ENCODE results near the gene TUB. TPM values are rescaled to one million over a fixed set of nuclear protein-coding genes. Genes with fewer than 3 reads are reported as not detected.

Gene TUB
- polyA plus RNA-seq, 3 donors, result not detected

DNA sequence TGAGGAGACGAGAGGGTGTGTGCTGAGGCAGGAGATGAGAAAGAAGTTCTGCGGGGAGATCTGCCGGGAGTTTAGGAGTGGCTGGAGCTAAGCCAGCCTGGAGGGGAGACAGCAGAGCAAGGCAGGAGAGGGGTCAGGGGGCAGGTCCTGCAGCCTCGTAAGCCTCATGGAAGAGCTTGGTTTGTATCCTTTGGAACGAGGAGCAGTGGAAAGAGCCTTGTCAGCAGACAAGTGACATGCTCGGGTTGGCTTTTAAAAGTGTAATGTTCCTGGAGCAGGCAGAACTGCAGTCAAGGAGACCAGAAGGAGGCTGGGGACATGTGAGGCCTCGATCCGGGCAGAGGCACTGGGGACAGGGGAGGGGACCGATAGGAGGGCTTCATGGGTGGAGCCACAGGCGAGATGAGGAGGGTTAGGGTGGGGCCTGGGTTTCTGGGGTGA lies 21.4 kb upstream of the TUB start:
- H2AFZ ChIP-seq (ENCODE audit: insufficient read depth, low read depth, low read length, poor library complexity, severe bottlenecking), result no peak overlapping the region
- H3K4me3 ChIP-seq (replicated peaks in 1 of 3; ENCODE audit: low read depth in 2 of 3, low read length in 3 of 3), result no peak overlapping the region
- H3K27me3 Mint-ChIP-seq (ENCODE audit: low read depth in 3 of 3), result peaks cover 0 to 4% (median 0%) of the 10 kb centered on the region in 3 donors
- no peak overlapping the region for H3K4me2 ChIP-seq (replicated peaks; ENCODE audit: extremely low read depth, low read length, poor library complexity, severe bottlenecking)
- no peaks in the 10 kb centered on the region for H3K27me3 ChIP-seq (ENCODE audit: control insufficient read depth in 2 of 2, insufficient read depth in 2 of 2, low read length in 2 of 2)
- intact Hi-C loops (cut with micrococcal nuclease), result no loop called here
- H3K27ac ChIP-seq (ENCODE audit: low read depth in 1 of 2, low read length in 2 of 2), result no peak overlapping the region
- H3K4me3 Mint-ChIP-seq, result no peak overlapping the region
- no peaks in the 10 kb centered on the region for H4K20me1 ChIP-seq (ENCODE audit: insufficient read depth, low read length)
- H3K4me1 Mint-ChIP-seq, result no peaks in the 10 kb centered on the region
- H3K36me3 ChIP-seq (replicated peaks in 1 of 2; ENCODE audit: control insufficient read depth in 1 of 2, insufficient read depth in 2 of 2, low read length in 2 of 2), result no peaks in the 10 kb centered on the region
- DNase-seq, result no peak
- H3K9ac ChIP-seq (ENCODE audit: insufficient read depth, low read length, poor library complexity, severe bottlenecking), result no peak overlapping the region
- H3K79me2 ChIP-seq (ENCODE audit: insufficient read depth, low read length), result no peaks in the 10 kb centered on the region
- no peaks in the 10 kb centered on the region for H3K9me3 ChIP-seq (replicated peaks in 1 of 2; ENCODE audit: control insufficient read depth in 1 of 2, insufficient read depth in 1 of 2, low read length in 2 of 2)
- no peaks in the 10 kb centered on the region for H3K36me3 Mint-ChIP-seq
- no peak overlapping the region for H3K27ac Mint-ChIP-seq
- peaks cover 0 to 2% (median 0%) of the 10 kb centered on the region in 7 donors for H3K9me3 Mint-ChIP-seq
- whole genome bisulfite sequencing (ENCODE audit: insufficient coverage), result 78% methylated on average over 10 of the region's 10 CpGs
- TF ChIP-seq, protein P1, sequence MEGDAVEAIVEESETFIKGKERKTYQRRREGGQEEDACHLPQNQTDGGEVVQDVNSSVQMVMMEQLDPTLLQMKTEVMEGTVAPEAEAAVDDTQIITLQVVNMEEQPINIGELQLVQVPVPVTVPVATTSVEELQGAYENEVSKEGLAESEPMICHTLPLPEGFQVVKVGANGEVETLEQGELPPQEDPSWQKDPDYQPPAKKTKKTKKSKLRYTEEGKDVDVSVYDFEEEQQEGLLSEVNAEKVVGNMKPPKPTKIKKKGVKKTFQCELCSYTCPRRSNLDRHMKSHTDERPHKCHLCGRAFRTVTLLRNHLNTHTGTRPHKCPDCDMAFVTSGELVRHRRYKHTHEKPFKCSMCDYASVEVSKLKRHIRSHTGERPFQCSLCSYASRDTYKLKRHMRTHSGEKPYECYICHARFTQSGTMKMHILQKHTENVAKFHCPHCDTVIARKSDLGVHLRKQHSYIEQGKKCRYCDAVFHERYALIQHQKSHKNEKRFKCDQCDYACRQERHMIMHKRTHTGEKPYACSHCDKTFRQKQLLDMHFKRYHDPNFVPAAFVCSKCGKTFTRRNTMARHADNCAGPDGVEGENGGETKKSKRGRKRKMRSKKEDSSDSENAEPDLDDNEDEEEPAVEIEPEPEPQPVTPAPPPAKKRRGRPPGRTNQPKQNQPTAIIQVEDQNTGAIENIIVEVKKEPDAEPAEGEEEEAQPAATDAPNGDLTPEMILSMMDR (IDR thresholded peaks at IDR 0.05), result no peak
- H3K4me1 ChIP-seq (ENCODE audit: control insufficient read depth in 1 of 2, insufficient read depth in 2 of 2, low read length in 2 of 2), result no peaks in the 10 kb centered on the region

DNA sequence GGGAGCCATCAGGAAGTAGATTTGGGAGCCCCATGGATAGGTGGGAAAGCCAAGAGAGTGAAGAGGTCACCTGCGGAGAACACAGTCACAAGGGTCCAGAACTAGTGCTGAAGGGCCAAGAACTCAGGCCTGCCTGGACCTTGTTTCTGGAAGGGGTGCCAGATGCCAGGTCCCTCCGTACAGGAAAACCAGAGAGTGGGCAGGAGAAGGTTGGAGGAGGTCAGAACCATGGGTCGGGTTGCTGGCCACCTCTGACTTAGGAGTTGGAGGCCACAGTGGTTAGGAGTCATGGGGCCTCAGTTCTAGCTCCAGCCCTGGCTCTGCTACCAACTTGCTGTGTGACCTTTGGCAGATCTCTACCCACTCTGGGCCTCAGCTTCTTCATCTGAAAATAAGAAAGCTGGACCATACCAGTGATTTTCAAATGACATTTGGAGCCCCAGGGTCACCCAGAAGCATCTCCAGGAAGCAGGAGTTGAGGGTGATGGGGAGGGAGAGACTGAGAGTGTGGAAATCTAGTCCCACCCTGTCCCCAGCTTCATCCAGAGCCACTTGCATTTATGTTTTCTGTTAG lies 20.8 kb upstream of the TUB start:
- Histone ChIP-seq H3K4me1 (ENCODE audit: control insufficient read depth in 1 of 2, insufficient read depth in 2 of 2, low read length in 2 of 2) (no peaks in the 10 kb centered on the region), H2AFZ (ENCODE audit: insufficient read depth, low read depth, low read length, poor library complexity, severe bottlenecking) (no peak overlapping the region), H3K36me3 (replicated peaks in 1 of 2; ENCODE audit: control insufficient read depth in 1 of 2, insufficient read depth in 2 of 2, low read length in 2 of 2) (no peaks in the 10 kb centered on the region), H3K9me3 (replicated peaks in 1 of 2; ENCODE audit: control insufficient read depth in 1 of 2, insufficient read depth in 1 of 2, low read length in 2 of 2) (no peaks in the 10 kb centered on the region), H3K4me2 (replicated peaks; ENCODE audit: extremely low read depth, low read length, poor library complexity, severe bottlenecking) (no peak overlapping the region), H3K27me3 (ENCODE audit: control insufficient read depth in 2 of 2, insufficient read depth in 2 of 2, low read length in 2 of 2) (no peaks in the 10 kb centered on the region), H3K4me3 (replicated peaks in 1 of 3; ENCODE audit: low read depth in 2 of 3, low read length in 3 of 3) (no peak overlapping the region), H3K27ac (ENCODE audit: low read depth in 1 of 2, low read length in 2 of 2) (no peak overlapping the region), H4K20me1 (ENCODE audit: insufficient read depth, low read length) (no peaks in the 10 kb centered on the region), H3K9ac (ENCODE audit: insufficient read depth, low read length, poor library complexity, severe bottlenecking) (no peak overlapping the region), H3K79me2 (ENCODE audit: insufficient read depth, low read length) (no peaks in the 10 kb centered on the region)
- Mint-ChIP-seq H3K4me1 (no peaks in the 10 kb centered on the region), H3K36me3 (no peaks in the 10 kb centered on the region), H3K4me3 (no peak overlapping the region), H3K27me3 (ENCODE audit: low read depth in 3 of 3) (peaks cover 0 to 4% (median 0%) of the 10 kb centered on the region in 3 donors), H3K27ac (peak overlapping the region in 1 of 7 donors; percentile 12), H3K9me3 (peaks cover 0 to 2% (median 0%) of the 10 kb centered on the region in 7 donors)
- DNase-seq, result no peak
- TF ChIP-seq, protein P1 (IDR thresholded peaks at IDR 0.05), result no peak
- WGBS (ENCODE audit: insufficient coverage), result 74% methylated on average over 3 of the region's 3 CpGs
- intact Hi-C loops (cut with micrococcal nuclease), result no loop called here

All from CD14-positive monocyte (primary cell).